ENCODE measurements around the gene TBX3.

The TBX3 gene

DNA sequence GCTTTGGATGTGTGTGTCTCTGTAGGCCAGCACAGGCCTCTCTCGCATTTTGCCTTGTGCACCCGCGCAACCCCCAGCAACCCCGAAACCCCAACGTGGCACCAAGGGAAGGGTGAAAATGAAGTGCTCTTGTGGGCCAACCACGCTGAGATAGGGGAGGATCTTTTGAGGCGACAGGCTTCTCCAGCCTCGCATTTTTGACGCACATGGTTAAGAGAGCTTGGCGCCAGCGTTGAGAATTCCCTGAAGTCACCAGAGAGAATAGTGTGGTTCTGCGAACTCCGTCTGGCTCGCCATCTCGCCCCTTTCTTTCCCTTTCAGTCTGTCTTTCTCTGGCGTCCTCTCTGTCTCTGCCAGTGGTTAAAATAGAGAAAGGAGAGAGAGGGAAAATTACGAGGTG, 1.9 kb upstream of the TBX3 start:
- peak overlapping the region; percentile 70 for H3K4me3 ChIP-seq (ENCODE audit: insufficient read length, low read depth)
- H3K9ac ChIP-seq (ENCODE audit: insufficient read length, low read depth) = peak overlapping the region; percentile 89
- H3K27me3 ChIP-seq (ENCODE audit: insufficient read depth, insufficient read length) = peaks cover 86% of the 10 kb centered on the region
- peaks cover 11% of the 10 kb centered on the region for H3K4me1 ChIP-seq (ENCODE audit: insufficient read depth, insufficient read length)
- no peaks in the 10 kb centered on the region for H3K36me3 ChIP-seq (ENCODE audit: insufficient read depth, insufficient read length, low read length)
- H3K9me3 ChIP-seq (ENCODE audit: insufficient read depth, low read length) = no peaks in the 10 kb centered on the region
- DNase-seq (ENCODE audit: low read depth, low spot score) = no peak
- TF ChIP-seq ZNF274 (IDR thresholded peaks at IDR 0.05; ENCODE audit: low read depth, low read length) (no peak), YY1 (IDR thresholded peaks at IDR 0.05; ENCODE audit: insufficient read depth, insufficient read length) (no peak), SUZ12 (IDR thresholded peaks at IDR 0.05; ENCODE audit: extremely low read depth, insufficient read depth, insufficient read length) (peak; percentile 18)

DNA sequence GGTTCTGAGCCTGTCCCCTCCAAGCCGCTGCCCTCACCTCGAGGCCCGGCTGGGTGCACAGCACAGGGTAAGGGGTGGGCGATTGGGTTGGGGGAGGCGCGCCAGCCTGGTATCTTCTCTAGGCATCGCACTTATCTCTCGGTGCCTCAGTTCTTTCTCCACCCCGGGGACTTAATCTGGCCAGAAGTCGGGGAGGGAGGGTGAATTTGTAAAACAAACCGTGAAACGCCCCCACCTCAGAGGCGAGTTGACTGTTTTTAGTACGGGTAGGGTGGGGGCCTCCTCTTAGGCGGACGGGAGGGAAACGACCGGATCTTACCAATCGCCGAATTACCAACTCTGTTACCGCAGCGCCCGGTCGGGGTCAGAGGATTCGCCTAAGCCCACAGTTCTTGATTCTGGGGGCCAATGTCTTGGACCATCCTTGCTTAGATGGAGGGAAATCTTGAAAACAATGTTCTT, 1.4 kb upstream of the TBX3 start:
- Histone ChIP-seq H3K4me1 (ENCODE audit: insufficient read depth, insufficient read length) (peaks cover 11% of the 10 kb centered on the region), H3K9ac (ENCODE audit: insufficient read length, low read depth) (peak overlapping the region; percentile 89), H3K27me3 (ENCODE audit: insufficient read depth, insufficient read length) (peaks cover 86% of the 10 kb centered on the region), H3K36me3 (ENCODE audit: insufficient read depth, insufficient read length, low read length) (peaks cover 5% of the 10 kb centered on the region), H3K9me3 (ENCODE audit: insufficient read depth, low read length) (no peaks in the 10 kb centered on the region), H3K4me3 (ENCODE audit: insufficient read length, low read depth) (peak overlapping the region; percentile 70)
- TF ChIP-seq YY1 (IDR thresholded peaks at IDR 0.05; ENCODE audit: insufficient read depth, insufficient read length) (no peak), SUZ12 (IDR thresholded peaks at IDR 0.05; ENCODE audit: extremely low read depth, insufficient read depth, insufficient read length) (peak; percentile 85)
- DNase-seq (ENCODE audit: low read depth, low spot score) = no peak

DNA sequence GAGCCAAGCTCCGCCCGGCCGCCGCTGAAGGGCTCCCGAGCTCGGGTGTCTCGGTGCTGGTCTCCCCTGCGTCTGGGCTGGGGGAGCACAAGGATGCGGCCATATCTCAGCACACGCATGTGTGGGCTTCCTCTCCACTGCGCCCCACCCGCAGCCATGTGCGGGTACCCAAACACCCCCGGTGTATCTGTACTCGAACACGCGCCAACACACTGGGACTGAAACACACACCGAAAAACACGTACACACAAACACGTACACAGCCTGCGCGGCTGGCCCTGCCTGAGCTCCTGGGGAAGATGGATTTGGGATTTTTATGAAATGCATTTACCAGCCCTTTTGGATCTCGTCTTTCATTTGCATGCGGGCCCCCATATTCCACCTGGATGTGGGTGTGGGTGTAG, 897 bp upstream of the TBX3 start:
- no peak for DNase-seq (ENCODE audit: low read depth, low spot score)
- TF ChIP-seq YY1 (IDR thresholded peaks at IDR 0.05; ENCODE audit: insufficient read depth, insufficient read length) (no peak), ZNF274 (IDR thresholded peaks at IDR 0.05; ENCODE audit: low read depth, low read length) (no peak), SUZ12 (IDR thresholded peaks at IDR 0.05; ENCODE audit: extremely low read depth, insufficient read depth, insufficient read length) (no peak)
- H3K27me3 ChIP-seq (ENCODE audit: insufficient read depth, insufficient read length) = peaks cover 86% of the 10 kb centered on the region
- peaks cover 11% of the 10 kb centered on the region for H3K4me1 ChIP-seq (ENCODE audit: insufficient read depth, insufficient read length)
- peak overlapping the region; percentile 89 for H3K9ac ChIP-seq (ENCODE audit: insufficient read length, low read depth)
- H3K36me3 ChIP-seq (ENCODE audit: insufficient read depth, insufficient read length, low read length) = peaks cover 8% of the 10 kb centered on the region
- peak overlapping the region; percentile 70 for H3K4me3 ChIP-seq (ENCODE audit: insufficient read length, low read depth)
- no peaks in the 10 kb centered on the region for H3K9me3 ChIP-seq (ENCODE audit: insufficient read depth, low read length)

DNA sequence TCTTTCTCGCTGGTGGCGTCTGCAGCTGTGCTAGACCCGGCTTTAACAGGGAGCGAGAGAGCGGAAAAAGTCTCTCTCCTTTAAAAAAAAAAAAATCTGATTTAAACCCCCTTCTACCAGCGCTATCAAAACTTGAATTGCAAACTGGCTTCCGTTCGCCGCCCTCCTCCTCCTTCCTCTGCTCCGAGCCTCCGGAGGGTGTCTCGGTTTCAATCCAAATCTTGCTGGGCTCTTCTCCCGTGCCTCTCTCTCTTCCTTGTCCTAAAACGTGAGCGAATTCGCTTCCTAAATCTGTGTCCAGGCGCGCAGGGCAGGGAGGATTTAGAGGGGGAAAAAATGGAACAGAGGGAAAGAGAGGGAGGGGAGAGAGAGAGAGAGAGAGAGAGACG, 272 bp downstream of the TBX3 start:
- peaks cover 11% of the 10 kb centered on the region for H3K4me1 ChIP-seq (ENCODE audit: insufficient read depth, insufficient read length)
- peak overlapping the region; percentile 86 for H3K9ac ChIP-seq (ENCODE audit: insufficient read length, low read depth)
- H3K27me3 ChIP-seq (ENCODE audit: insufficient read depth, insufficient read length) = peaks cover 86% of the 10 kb centered on the region
- H3K36me3 ChIP-seq (ENCODE audit: insufficient read depth, insufficient read length, low read length) = peaks cover 18% of the 10 kb centered on the region
- DNase-seq (ENCODE audit: low read depth, low spot score) = no peak
- H3K9me3 ChIP-seq (ENCODE audit: insufficient read depth, low read length) = no peaks in the 10 kb centered on the region
- TF ChIP-seq ZNF274 (IDR thresholded peaks at IDR 0.05; ENCODE audit: low read depth, low read length) (no peak), SUZ12 (IDR thresholded peaks at IDR 0.05; ENCODE audit: extremely low read depth, insufficient read depth, insufficient read length) (no peak), YY1 (IDR thresholded peaks at IDR 0.05; ENCODE audit: insufficient read depth, insufficient read length) (no peak)
- H3K4me3 ChIP-seq (ENCODE audit: insufficient read length, low read depth) = peak overlapping the region; percentile 60

DNA sequence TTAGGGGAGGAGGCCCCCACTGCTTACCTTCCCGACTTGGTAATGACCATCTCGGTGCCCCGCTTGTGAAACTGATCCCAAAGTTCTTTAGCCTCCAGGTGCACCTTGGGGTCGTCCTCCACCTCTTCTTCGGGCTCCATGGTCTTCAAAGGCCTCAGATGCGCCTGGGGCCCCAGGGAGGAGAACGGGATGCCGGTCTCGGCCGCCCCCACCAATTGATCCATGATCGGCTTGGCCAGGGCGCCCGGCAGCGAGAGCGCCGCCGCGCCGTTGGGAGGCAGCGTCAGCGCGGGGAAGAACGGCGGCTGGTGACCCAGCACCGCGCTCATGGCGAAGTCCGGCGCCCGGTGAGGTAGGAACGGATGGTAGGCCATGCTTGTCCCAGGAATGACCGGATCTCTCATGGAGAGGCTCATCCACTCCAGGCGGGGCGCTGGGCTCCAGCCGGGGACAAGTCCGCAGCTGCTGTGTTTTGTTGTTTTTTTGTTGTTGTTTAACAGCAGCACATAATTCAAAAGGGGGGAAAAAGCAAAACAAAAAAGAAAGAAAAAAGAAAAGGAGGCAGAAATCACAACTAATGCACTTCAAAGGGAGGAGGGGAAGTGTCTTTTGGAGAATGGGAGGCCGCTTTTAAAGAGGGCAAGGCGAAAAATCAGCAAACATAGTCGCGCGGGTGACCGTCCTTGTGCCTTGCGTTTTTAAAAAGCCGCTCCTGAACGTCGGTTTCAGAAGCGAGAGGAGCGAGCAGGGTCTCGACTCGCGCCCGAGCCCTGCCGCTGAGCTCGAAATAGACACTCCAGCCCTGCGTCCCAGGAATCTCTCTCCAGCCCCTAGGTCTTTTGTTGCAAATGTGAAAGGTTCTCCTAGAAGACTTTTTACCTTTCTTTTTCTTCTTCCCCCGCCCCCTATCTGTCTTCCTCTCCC, 928 bp downstream of the TBX3 start:
- Histone ChIP-seq H3K9me3 (ENCODE audit: insufficient read depth, low read length) (no peaks in the 10 kb centered on the region), H3K27me3 (ENCODE audit: insufficient read depth, insufficient read length) (peaks cover 86% of the 10 kb centered on the region), H3K4me3 (ENCODE audit: insufficient read length, low read depth) (peak overlapping the region; percentile 60), H3K9ac (ENCODE audit: insufficient read length, low read depth) (peak overlapping the region; percentile 86), H3K4me1 (ENCODE audit: insufficient read depth, insufficient read length) (peaks cover 8% of the 10 kb centered on the region), H3K36me3 (ENCODE audit: insufficient read depth, insufficient read length, low read length) (peaks cover 24% of the 10 kb centered on the region)
- DNase-seq (ENCODE audit: low read depth, low spot score) = no peak
- TF ChIP-seq SUZ12 (IDR thresholded peaks at IDR 0.05; ENCODE audit: extremely low read depth, insufficient read depth, insufficient read length) (no peak), ZNF274 (IDR thresholded peaks at IDR 0.05; ENCODE audit: low read depth, low read length) (no peak), YY1 (IDR thresholded peaks at IDR 0.05; ENCODE audit: insufficient read depth, insufficient read length) (no peak)

DNA sequence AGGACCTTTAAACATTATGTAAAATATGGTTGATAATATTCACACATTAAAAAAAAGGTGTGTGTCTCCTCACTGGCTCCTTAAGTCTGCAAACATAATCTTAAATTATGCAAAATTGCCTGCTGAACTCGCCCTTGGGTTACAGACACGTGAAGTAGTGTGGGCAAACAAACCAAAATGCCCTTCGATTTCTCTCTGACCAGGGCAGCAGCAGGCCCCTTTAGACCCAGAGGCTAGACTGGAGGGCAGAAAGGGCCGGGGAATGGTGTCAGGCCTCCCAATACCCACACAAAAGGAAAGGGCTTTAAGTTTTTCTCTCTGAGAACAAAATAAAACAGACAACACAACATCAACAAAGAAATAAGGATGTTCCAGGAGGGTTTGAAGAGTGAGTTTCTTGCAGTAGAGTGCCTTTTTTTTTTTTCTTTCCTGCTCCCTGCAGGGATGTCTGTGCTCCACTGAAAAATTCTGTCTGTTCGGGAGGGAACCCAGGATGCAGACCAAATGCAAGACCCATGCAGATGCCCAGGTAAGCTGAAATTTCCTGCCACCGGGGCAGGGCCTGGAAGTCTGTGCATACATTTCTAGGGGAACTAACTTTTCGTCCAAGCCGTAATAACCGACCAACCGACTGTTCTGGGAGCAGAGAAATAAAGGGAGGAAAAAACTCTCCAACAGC, 1.7 kb downstream of the TBX3 start:
- H3K9me3 ChIP-seq (ENCODE audit: insufficient read depth, low read length) = no peaks in the 10 kb centered on the region
- no peak for TF ChIP-seq SUZ12 (IDR thresholded peaks at IDR 0.05; ENCODE audit: extremely low read depth, insufficient read depth, insufficient read length)
- no peak for TF ChIP-seq ZNF274 (IDR thresholded peaks at IDR 0.05; ENCODE audit: low read depth, low read length)
- no peak for TF ChIP-seq YY1 (IDR thresholded peaks at IDR 0.05; ENCODE audit: insufficient read depth, insufficient read length)
- H3K27me3 ChIP-seq (ENCODE audit: insufficient read depth, insufficient read length) = peaks cover 85% of the 10 kb centered on the region
- H3K4me1 ChIP-seq (ENCODE audit: insufficient read depth, insufficient read length) = peaks cover 8% of the 10 kb centered on the region
- peak overlapping the region; percentile 60 for H3K4me3 ChIP-seq (ENCODE audit: insufficient read length, low read depth)
- no peak for DNase-seq (ENCODE audit: low read depth, low spot score)
- H3K36me3 ChIP-seq (ENCODE audit: insufficient read depth, insufficient read length, low read length) = peaks cover 32% of the 10 kb centered on the region
- H3K9ac ChIP-seq (ENCODE audit: insufficient read length, low read depth) = peak overlapping the region; percentile 86

All from NT2/D1 (cell line).